WTC11 (cell line): Measurements from ENCODE around the gene HACD3. TPM values are rescaled to one million over a fixed set of nuclear protein-coding genes. Genes with fewer than 3 reads are reported as not detected.
A peak's percentile ranks its signal among the peaks of the same experiment; 100 is the strongest.

Experiments
- ATAC-seq: fragments of 200-7000 bp; cut with Tn5 transposase; 2 replicates; pipeline ENCODE4 v1.10.0; 2021; ENCODE audit warnings: mild to moderate bottlenecking, moderate library complexity
- CTCF ChIA-PET: fragments of 300-600 bp; sonication (Branson Sonifier 250); formaldehyde crosslinking; loops from one replicate; lab custom pipeline; 2021; ENCODE audit warnings: antibody characterized with exemption; lab: Charles Lee
- POLR2A ChIA-PET: fragments of 350-600 bp; sonication (Branson Sonifier 250); formaldehyde crosslinking; loops from one replicate; lab custom pipeline; 2021; ENCODE audit warnings: antibody characterized with exemption; lab: Charles Lee
- DNase-seq: peaks from one replicate; pipeline ENCODE4 v3.0.0; 2021; ENCODE audit warnings: low spot score
- H3K27ac Mint-ChIP-seq: 2 replicates; pipeline ENCODE4 v1.8.0; 2021; ENCODE audit warnings: mixed read lengths
- H3K27me3 Mint-ChIP-seq: 2 replicates; pipeline ENCODE4 v1.8.0; 2021; ENCODE audit warnings: low read depth, mild to moderate bottlenecking, moderate library complexity, mixed read lengths
- H3K36me3 Mint-ChIP-seq: 2 replicates; pipeline ENCODE4 v1.8.0; 2021; ENCODE audit warnings: mixed read lengths
- H3K4me1 Mint-ChIP-seq: 2 replicates; pipeline ENCODE4 v1.8.0; 2022; ENCODE audit warnings: mixed read lengths
- H3K4me3 Mint-ChIP-seq: 2 replicates; pipeline ENCODE4 v1.8.0; 2021; ENCODE audit warnings: mild to moderate bottlenecking, moderate library complexity, mixed read lengths
- H3K9me3 Mint-ChIP-seq: 2 replicates; pipeline ENCODE4 v1.8.0; 2021; ENCODE audit warnings: mixed read lengths
- CBFB ChIP-seq: sonication (generic); formaldehyde crosslinking; IDR thresholded peaks from 2 replicates; pipeline ENCODE4 v1.8.1; 2022; ENCODE audit warnings: mild to moderate bottlenecking, low read depth, missing genetic modification reagents
- CREB1 ChIP-seq: sonication (generic); formaldehyde crosslinking; IDR thresholded peaks from 2 replicates; pipeline ENCODE4 v1.8.0; 2023; ENCODE audit warnings: mild to moderate bottlenecking, missing genetic modification reagents
- CREM ChIP-seq: sonication (generic); formaldehyde crosslinking; IDR thresholded peaks from 2 replicates; pipeline ENCODE4 v1.8.1; 2022; ENCODE audit warnings: mild to moderate bottlenecking, missing genetic modification reagents, moderate library complexity
- EMX1 ChIP-seq: fragments of 250-450 bp; sonication (Bioruptor Pico); IDR thresholded peaks from 2 replicates; pipeline ENCODE4 v1.8.0; 2021; ENCODE audit warnings: mild to moderate bottlenecking
- ETV6 ChIP-seq: sonication (generic); formaldehyde crosslinking; IDR thresholded peaks from 2 replicates; pipeline ENCODE4 v1.8.1; 2022; ENCODE audit warnings: mild to moderate bottlenecking, missing genetic modification reagents
- FOXK1 ChIP-seq: sonication (generic); formaldehyde crosslinking; IDR thresholded peaks from 2 replicates; pipeline ENCODE4 v1.8.0; 2022; ENCODE audit warnings: mild to moderate bottlenecking, moderate library complexity, missing genetic modification reagents
- FOXP1 ChIP-seq: sonication (generic); formaldehyde crosslinking; IDR thresholded peaks from 2 replicates; pipeline ENCODE4 v1.8.0; 2022; ENCODE audit warnings: missing genetic modification reagents, mild to moderate bottlenecking, moderate library complexity, borderline replicate concordance
- HMGA2 ChIP-seq: fragments of 250-450 bp; sonication (Bioruptor Pico); IDR thresholded peaks from 2 replicates; pipeline ENCODE4 v1.4.0; 2021; ENCODE audit warnings: mild to moderate bottlenecking, moderate library complexity
- JUN ChIP-seq: sonication (generic); formaldehyde crosslinking; IDR thresholded peaks from 2 replicates; pipeline ENCODE4 v1.8.0; 2023; ENCODE audit warnings: mild to moderate bottlenecking, missing genetic modification reagents
- KAT7 ChIP-seq: sonication (generic); formaldehyde crosslinking; IDR thresholded peaks from 2 replicates; pipeline ENCODE4 v1.8.1; 2023; ENCODE audit warnings: missing genetic modification reagents, mild to moderate bottlenecking, borderline replicate concordance
- MXD4 ChIP-seq: fragments of 250-450 bp; sonication (Bioruptor Pico); IDR thresholded peaks from 2 replicates; pipeline ENCODE4 v1.8.0; 2021; ENCODE audit warnings: mild to moderate bottlenecking, moderate library complexity, borderline replicate concordance
- NFE2L1 ChIP-seq: sonication (generic); formaldehyde crosslinking; IDR thresholded peaks from 2 replicates; pipeline ENCODE4 v1.8.1; 2023; ENCODE audit warnings: missing genetic modification reagents
- NR1H2 ChIP-seq: sonication (generic); formaldehyde crosslinking; IDR thresholded peaks from 2 replicates; pipeline ENCODE4 v1.9.0; 2021; ENCODE audit warnings: mild to moderate bottlenecking, moderate library complexity, missing genetic modification reagents
- NR2C2 ChIP-seq: sonication (generic); formaldehyde crosslinking; IDR thresholded peaks from 2 replicates; pipeline ENCODE4 v1.8.0; 2022; ENCODE audit warnings: mild to moderate bottlenecking, missing genetic modification reagents
- NR3C1 ChIP-seq: sonication (generic); formaldehyde crosslinking; conservative IDR thresholded peaks from 2 replicates; pipeline ENCODE4 v1.8.1; 2023; ENCODE audit warnings: low read depth, mild to moderate bottlenecking, missing genetic modification reagents
- RELA ChIP-seq: sonication (generic); formaldehyde crosslinking; IDR thresholded peaks from 2 replicates; pipeline ENCODE4 v1.8.1; 2022; ENCODE audit warnings: missing genetic modification reagents, mild to moderate bottlenecking, borderline replicate concordance
- SOX15 ChIP-seq: fragments of 250-450 bp; sonication (Bioruptor Pico); IDR thresholded peaks from 2 replicates; pipeline ENCODE4 v1.9.0; 2021; ENCODE audit warnings: mild to moderate bottlenecking
- SP1 ChIP-seq: sonication (generic); formaldehyde crosslinking; conservative IDR thresholded peaks from 2 replicates; pipeline ENCODE4 v1.8.1; 2022; ENCODE audit warnings: missing genetic modification reagents
- ZBTB21 ChIP-seq: sonication (generic); formaldehyde crosslinking; IDR thresholded peaks from 2 replicates; pipeline ENCODE4 v1.8.1; 2023; ENCODE audit warnings: mild to moderate bottlenecking, missing genetic modification reagents, borderline replicate concordance
- total RNA-seq: library from RNA; stranded (reverse); gene quantifications from 3 replicates; pipeline ENCODE4 v1.2.3, GENCODE V29; 2021
- TF ChIP-seq, protein P1 (sequence below): fragments of 250-450 bp; sonication (Bioruptor Pico); IDR thresholded peaks from 2 replicates; pipeline ENCODE4 v1.8.0; 2021; ENCODE audit warnings: mild to moderate bottlenecking
- TF ChIP-seq, protein P2 (sequence below): sonication (generic); formaldehyde crosslinking; IDR thresholded peaks from 2 replicates; pipeline ENCODE4 v1.8.1; 2023; ENCODE audit warnings: mild to moderate bottlenecking, missing genetic modification reagents
- TF ChIP-seq, protein P3 (sequence below): sonication (generic); formaldehyde crosslinking; IDR thresholded peaks from 2 replicates; pipeline ENCODE4 v1.8.0; 2023; ENCODE audit warnings: mild to moderate bottlenecking, missing genetic modification reagents
- TF ChIP-seq, protein P4 (sequence below): sonication (generic); formaldehyde crosslinking; IDR thresholded peaks from 2 replicates; pipeline ENCODE4 v1.8.1; 2022; ENCODE audit warnings: low read depth, mild to moderate bottlenecking, moderate library complexity, missing genetic modification reagents, borderline replicate concordance
- TF ChIP-seq, protein P5 (sequence below): sonication (generic); formaldehyde crosslinking; IDR thresholded peaks from 2 replicates; pipeline ENCODE4 v1.8.1; 2022; ENCODE audit warnings: mild to moderate bottlenecking, missing genetic modification reagents, moderate library complexity, borderline replicate concordance
- TF ChIP-seq, protein P6 (sequence below): sonication (generic); formaldehyde crosslinking; conservative IDR thresholded peaks from 2 replicates; pipeline ENCODE4 v1.8.1; 2023; ENCODE audit warnings: mild to moderate bottlenecking, low read depth, missing genetic modification reagents, moderate library complexity
- TF ChIP-seq, protein P7 (sequence below): sonication (generic); formaldehyde crosslinking; IDR thresholded peaks from 2 replicates; pipeline ENCODE4 v1.8.0; 2022; ENCODE audit warnings: mild to moderate bottlenecking, missing genetic modification reagents

The HACD3 gene
- total RNA-seq, 1 experiment from 2014 or later, result 95.9 TPM

DNA sequence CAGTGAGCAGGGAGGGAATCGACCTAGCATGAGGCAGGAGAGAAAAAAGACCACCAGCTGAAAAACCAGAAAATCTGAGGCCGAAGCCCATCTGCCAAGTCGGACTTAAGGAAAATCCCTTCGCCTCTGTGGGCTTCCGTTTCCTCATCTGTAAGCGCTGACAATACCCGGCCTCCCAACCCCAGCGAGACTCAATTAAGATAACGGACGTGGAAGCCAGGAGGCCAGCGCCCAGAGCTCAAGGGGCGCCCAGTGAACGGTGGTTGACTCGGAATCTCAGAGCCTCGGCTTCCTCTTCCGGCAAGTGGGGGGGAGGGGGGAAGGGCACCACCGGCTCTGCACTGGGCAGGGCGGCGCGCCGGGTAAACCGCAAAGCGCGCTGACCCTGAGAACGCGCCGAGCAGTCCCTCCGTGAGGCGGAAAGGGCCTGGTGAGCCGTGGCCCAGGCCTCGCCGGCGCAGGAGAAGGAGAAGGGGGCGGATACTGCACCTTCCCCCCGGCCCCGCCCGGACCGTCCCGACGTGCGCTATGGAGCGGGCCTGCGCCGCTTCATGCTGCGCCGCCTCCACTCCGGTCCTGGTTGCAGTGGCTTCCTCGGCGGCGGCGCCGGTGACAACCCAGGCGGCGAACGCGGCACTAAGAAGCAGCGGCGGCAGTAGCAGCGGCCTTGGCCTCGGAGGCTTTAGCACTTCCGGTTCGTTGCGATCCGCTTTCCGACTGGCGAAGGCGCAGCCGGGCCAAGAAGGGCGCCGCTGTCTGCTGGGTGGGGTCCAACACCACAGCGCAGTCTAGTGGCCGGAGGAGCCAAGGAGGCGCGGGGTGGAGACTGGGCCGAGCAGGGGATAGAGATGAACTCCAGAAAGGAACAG, 13.0 kb upstream of the HACD3 start, which contains the start of gene DPP8:
Gene DPP8, minus strand, starts transcription at position 693 of the 869 bp plus-strand sequence. CDS start 5,136 bp downstream, outside the sequence.
- ChIA-PET CTCF (interaction anchor here (0.6 to 1.1 kb wide), 20 partner anchors 13 to 886 kb away, joined by 3 to 7 read pairs (median 3); no protein-coding TSS in a partner anchor), POLR2A (interaction anchor here (0.5 to 1.3 kb wide), 11 partner anchors 8 to 1340 kb away, joined by 3 to 8 read pairs (median 3); no protein-coding TSS in a partner anchor)
- DNase-seq, result peak; percentile 96
- Mint-ChIP-seq H3K27ac (peak within 1 kb of the TSS; percentile 90), H3K4me3 (peak within 1 kb of the TSS; percentile 94), H3K9me3 (no peaks in the 10 kb centered on the region), H3K27me3 (no peaks in the 10 kb centered on the region), H3K4me1 (peaks cover 12% of the 10 kb centered on the region), H3K36me3 (peaks cover 2% of the 10 kb centered on the region; the same call in 1 of the 2 replicates)
- ATAC-seq, result peak; percentile 99
- TF ChIP-seq CBFB (CRISPR knock-in tag) (peak; percentile 93), FOXP1 (CRISPR knock-in tag) (peak; percentile 93), SOX15 (CRISPR knock-in tag) (no peak), NFE2L1 (peak; percentile 72), NR1H2 (no peak), NR3C1 (CRISPR knock-in tag) (0 out of 2 replicates have a peak, but pooled peaks have one; percentile 81), KAT7 (CRISPR knock-in tag) (peak; percentile 99), HMGA2 (CRISPR knock-in tag) (no peak), NR2C2 (peak; percentile 90), CREM (CRISPR knock-in tag) (peak; percentile 74; the same call in 1 of the 2 replicates), CREB1 (peak; percentile 57; the same call in 1 of the 2 replicates), RELA (CRISPR knock-in tag) (peak; percentile 84; the same call in 1 of the 2 replicates), SP1 (CRISPR knock-in tag) (peak; percentile 90; the same call in 1 of the 2 replicates), EMX1 (0 out of 2 replicates have a peak, but pooled peaks have one; percentile 43), MXD4 (CRISPR knock-in tag) (no peak), JUN (CRISPR knock-in tag) (peak; percentile 91), FOXK1 (CRISPR knock-in tag) (peak; percentile 92), ETV6 (CRISPR knock-in tag) (peak; percentile 93), ZBTB21 (CRISPR knock-in tag) (0 out of 2 replicates have a peak, but pooled peaks have one; percentile 30)
- TF ChIP-seq, protein P1, sequence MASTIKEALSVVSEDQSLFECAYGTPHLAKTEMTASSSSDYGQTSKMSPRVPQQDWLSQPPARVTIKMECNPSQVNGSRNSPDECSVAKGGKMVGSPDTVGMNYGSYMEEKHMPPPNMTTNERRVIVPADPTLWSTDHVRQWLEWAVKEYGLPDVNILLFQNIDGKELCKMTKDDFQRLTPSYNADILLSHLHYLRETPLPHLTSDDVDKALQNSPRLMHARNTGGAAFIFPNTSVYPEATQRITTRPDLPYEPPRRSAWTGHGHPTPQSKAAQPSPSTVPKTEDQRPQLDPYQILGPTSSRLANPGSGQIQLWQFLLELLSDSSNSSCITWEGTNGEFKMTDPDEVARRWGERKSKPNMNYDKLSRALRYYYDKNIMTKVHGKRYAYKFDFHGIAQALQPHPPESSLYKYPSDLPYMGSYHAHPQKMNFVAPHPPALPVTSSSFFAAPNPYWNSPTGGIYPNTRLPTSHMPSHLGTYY (CRISPR knock-in tag), result no peak
- TF ChIP-seq, protein P2, sequence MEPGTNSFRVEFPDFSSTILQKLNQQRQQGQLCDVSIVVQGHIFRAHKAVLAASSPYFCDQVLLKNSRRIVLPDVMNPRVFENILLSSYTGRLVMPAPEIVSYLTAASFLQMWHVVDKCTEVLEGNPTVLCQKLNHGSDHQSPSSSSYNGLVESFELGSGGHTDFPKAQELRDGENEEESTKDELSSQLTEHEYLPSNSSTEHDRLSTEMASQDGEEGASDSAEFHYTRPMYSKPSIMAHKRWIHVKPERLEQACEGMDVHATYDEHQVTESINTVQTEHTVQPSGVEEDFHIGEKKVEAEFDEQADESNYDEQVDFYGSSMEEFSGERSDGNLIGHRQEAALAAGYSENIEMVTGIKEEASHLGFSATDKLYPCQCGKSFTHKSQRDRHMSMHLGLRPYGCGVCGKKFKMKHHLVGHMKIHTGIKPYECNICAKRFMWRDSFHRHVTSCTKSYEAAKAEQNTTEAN (CRISPR knock-in tag), result peak; percentile 83; the same call in 1 of the 2 replicates
- TF ChIP-seq, protein P3, sequence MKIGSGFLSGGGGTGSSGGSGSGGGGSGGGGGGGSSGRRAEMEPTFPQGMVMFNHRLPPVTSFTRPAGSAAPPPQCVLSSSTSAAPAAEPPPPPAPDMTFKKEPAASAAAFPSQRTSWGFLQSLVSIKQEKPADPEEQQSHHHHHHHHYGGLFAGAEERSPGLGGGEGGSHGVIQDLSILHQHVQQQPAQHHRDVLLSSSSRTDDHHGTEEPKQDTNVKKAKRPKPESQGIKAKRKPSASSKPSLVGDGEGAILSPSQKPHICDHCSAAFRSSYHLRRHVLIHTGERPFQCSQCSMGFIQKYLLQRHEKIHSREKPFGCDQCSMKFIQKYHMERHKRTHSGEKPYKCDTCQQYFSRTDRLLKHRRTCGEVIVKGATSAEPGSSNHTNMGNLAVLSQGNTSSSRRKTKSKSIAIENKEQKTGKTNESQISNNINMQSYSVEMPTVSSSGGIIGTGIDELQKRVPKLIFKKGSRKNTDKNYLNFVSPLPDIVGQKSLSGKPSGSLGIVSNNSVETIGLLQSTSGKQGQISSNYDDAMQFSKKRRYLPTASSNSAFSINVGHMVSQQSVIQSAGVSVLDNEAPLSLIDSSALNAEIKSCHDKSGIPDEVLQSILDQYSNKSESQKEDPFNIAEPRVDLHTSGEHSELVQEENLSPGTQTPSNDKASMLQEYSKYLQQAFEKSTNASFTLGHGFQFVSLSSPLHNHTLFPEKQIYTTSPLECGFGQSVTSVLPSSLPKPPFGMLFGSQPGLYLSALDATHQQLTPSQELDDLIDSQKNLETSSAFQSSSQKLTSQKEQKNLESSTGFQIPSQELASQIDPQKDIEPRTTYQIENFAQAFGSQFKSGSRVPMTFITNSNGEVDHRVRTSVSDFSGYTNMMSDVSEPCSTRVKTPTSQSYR, result peak; percentile 85
- TF ChIP-seq, protein P4, sequence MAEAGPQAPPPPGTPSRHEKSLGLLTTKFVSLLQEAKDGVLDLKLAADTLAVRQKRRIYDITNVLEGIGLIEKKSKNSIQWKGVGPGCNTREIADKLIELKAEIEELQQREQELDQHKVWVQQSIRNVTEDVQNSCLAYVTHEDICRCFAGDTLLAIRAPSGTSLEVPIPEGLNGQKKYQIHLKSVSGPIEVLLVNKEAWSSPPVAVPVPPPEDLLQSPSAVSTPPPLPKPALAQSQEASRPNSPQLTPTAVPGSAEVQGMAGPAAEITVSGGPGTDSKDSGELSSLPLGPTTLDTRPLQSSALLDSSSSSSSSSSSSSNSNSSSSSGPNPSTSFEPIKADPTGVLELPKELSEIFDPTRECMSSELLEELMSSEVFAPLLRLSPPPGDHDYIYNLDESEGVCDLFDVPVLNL (CRISPR knock-in tag), result 0 out of 2 replicates have a peak, but pooled peaks have one; percentile 55
- TF ChIP-seq, protein P5, sequence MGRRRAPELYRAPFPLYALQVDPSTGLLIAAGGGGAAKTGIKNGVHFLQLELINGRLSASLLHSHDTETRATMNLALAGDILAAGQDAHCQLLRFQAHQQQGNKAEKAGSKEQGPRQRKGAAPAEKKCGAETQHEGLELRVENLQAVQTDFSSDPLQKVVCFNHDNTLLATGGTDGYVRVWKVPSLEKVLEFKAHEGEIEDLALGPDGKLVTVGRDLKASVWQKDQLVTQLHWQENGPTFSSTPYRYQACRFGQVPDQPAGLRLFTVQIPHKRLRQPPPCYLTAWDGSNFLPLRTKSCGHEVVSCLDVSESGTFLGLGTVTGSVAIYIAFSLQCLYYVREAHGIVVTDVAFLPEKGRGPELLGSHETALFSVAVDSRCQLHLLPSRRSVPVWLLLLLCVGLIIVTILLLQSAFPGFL (CRISPR knock-in tag), result no peak
- TF ChIP-seq, protein P6, sequence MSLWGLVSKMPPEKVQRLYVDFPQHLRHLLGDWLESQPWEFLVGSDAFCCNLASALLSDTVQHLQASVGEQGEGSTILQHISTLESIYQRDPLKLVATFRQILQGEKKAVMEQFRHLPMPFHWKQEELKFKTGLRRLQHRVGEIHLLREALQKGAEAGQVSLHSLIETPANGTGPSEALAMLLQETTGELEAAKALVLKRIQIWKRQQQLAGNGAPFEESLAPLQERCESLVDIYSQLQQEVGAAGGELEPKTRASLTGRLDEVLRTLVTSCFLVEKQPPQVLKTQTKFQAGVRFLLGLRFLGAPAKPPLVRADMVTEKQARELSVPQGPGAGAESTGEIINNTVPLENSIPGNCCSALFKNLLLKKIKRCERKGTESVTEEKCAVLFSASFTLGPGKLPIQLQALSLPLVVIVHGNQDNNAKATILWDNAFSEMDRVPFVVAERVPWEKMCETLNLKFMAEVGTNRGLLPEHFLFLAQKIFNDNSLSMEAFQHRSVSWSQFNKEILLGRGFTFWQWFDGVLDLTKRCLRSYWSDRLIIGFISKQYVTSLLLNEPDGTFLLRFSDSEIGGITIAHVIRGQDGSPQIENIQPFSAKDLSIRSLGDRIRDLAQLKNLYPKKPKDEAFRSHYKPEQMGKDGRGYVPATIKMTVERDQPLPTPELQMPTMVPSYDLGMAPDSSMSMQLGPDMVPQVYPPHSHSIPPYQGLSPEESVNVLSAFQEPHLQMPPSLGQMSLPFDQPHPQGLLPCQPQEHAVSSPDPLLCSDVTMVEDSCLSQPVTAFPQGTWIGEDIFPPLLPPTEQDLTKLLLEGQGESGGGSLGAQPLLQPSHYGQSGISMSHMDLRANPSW (CRISPR knock-in tag), result 0 out of 2 replicates have a peak, but pooled peaks have one; percentile 58
- TF ChIP-seq, protein P7, sequence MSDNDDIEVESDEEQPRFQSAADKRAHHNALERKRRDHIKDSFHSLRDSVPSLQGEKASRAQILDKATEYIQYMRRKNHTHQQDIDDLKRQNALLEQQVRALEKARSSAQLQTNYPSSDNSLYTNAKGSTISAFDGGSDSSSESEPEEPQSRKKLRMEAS, result peak; percentile 68; the same call in 1 of the 2 replicates
